GM19239 (cell line): ENCODE measurements around the gene COX20.

ENCODE experiments used
- DNase-seq: peaks from one replicate; pipeline ENCODE4 v3.0.0; 2011; ENCODE audit warnings: low spot score; ENCODE audit not compliant: insufficient read length
- FAIRE-seq: peaks from 2 replicates; lab custom pipeline; 2011; peaks lifted over from hg19 to GRCh38; lab: Jason Lieb, UNC

The COX20 gene

DNA sequence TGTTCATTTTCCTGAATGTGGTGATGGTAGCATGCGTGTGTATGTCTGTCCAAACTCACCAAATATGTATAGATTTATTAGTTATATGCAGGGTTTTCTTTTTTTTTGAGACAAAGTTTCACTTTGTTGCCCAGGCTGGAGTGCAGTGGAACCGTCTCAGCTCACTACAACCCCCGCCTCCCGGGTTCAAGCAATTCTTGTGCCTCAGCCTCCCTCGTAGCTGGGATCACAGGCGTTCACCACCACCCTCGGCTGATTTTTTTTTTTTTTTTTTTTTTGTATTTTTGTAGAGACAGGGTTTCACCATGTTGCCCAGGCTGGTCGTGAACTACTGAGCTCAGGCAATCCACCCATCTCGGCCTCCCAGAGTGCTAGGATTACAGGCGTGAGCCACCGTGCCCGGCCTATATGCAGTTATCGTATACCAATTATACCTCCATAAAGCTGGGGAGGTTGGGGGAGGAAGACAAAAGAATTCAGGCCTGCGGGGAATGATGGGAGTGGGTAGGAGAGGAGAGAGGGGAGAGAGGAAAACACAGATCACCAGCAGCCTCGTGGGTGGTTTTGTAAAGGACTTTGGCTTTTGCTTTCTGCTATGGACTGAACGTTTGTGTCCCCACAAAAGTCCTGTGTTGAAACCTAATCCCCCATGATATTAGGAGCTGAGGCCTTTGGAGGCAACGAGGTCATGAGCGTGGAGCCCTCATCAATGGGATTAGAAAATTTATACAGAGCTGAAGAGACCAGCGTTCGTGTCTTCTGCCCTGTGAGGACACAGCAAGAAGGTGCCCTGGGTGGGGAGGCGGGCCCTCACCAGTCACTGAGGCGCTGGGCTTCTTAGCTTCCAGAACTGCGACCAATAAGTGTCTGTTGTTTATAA is 33.3 kb downstream of the COX20 start:
- no peak for FAIRE-seq

DNA sequence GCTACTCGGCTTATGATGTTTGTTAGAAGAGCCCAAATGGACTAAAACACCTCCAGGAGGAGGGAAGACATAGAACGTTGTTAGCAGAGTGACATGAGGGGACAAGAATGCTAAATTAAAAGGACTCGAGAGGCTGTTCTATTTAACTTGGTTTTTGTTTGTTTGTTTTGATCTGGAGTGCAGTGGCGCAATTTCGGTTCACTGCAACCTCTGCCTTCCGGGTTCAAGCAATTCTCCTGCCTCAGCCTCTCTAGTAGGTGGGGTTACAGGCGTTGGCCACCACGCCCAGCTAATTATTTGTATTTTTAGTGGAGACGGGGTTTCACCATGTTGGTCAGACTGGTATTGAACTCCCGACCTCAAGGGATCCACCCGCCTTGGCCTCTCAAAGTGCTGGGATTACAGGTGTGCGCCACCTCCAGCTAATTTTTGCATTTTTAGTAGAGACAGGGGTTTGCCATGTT is 33.9 kb downstream of the COX20 start:
- FAIRE-seq, result no peak
- DNase-seq, result no peak

More for the DNA sequence above, 33.3 kb downstream of the COX20 start:
- no peak for DNase-seq

DNA sequence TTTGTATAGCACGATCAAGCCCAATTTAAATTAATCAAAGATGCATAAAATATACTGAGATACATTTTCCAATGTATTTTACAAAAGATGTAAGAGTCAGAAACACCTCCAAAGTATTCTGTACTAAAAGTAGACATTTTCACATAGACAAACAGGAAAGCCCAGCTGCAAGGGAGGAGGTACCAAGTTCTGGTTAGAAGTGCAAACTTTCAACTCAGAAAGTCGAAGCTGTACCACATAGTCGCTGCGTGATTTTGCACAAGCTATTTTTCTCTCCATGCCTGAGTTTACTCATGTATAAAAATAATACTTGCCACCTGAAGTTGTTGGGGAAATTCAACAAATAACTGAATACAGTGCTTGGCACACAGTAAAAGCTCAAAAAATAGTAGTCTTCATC is 34.5 kb downstream of the COX20 start:
- no peak for DNase-seq
- FAIRE-seq, result no peak

DNA sequence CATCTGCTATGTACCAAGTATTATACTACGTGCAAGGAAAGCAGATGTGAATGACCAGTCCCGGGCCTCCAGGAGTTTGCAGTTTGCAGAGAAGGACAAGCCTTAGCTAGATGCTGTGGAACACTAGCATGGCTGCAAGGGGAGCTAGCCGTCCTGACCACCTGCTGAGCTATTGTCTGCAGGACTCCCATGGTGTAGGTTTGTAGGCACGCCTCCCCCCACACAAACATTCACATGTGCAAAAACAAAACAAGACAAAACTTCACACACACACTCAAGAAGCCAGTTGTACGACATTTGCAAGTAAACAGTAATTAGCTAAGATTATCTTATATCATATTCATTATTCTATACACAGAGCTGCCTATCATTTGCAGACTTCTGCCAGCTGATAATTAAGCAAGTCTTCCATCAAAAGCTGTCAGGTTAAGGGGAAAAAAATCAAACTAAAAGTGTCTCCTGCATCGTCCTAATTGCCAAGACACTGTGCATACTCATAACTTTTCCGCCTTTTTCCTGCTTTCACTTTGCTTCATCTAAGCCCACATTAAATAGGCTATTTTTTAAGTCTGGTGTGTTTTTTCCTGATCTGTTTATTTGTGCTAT is 39.6 kb downstream of the COX20 start:
- FAIRE-seq (no peak), DNase-seq (no peak)

DNA sequence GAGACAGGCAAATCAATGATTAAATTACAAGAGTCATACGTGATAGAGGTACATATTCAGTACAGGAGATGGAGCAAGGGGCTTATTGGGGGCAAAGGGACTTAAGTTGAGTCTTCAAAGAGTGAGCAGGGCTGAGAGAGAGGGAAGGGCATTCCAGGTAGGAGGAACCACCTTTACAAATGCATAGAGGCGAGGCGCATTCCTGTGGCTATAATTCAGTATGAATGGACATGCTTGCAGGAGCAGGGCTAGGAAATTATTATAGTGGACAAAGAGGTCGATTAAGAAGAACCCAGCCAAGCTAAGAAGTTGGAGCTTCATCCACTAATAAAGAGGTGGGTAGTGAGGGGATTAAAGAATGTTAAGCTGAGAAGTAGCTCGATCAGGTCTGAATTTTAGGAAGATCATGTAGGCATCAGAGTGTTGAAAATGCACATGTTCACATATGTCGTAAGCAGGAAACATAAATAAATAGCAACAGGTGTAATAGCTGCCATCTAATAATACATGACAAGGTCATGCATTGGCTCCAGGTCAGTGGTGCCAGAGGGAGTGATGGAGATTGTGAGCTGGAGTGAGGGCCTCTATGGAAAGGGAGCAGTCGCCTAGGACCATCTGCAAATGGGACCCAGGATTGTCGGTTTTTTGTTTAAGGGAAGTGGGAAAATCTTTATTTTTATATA is 40.9 kb downstream of the COX20 start:
- no peak for FAIRE-seq
- no peak for DNase-seq

DNA sequence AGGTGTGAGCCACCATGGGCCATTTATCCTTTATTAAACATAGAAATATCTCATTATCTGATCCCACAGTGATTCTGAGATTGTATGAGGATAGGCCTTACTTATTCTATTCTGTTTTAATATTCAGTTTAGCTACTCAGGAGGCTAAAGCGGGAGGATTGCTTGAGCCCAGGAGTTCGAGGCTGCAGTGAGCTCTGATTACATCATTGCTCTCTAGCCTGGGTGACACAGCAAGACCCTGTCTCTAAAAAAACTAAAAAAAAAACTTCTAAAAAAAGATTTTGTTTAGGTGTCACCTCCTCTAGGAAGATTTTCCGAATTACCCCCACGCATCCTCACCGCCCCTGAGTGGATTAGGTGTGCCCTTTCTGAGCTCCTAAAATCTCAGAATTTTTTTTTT is 43.2 kb downstream of the COX20 start:
- no peak for DNase-seq
- no peak for FAIRE-seq

DNA sequence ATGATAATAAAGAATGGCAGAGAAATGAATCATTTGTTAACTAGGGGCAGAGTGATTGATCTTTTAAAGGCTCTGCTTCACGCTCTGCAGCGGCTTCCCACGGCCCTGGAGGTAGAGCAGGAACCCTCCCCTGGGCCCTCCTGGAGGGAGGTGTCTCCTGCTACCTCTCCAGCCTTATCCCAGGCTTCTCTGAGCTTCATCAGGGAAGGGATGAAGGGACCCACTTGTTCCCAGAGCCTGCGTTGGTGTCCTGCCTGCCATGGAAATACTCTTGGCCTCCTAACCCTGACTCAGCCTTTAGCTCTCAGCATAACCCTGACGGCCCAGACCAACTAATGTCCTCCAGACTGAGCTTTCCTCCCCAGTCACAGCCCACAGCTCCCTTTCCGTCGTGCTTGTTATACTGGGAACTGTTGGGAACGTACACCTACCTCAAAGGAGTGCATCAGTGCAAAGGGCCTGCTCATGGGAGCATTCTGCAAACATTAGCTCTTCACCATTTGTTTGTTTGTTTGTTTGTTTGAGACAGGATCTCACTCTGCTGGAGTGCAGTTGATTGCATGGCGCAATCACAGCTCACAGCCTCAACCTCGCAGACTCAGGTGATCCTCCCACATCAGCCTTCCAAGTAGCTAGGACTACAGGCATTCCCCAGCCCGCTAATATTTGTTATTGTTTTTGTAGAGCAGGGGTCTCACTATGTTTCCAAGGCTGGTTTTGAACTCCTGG is 46.3 kb downstream of the COX20 start:
- DNase-seq (no peak), FAIRE-seq (no peak)

DNA sequence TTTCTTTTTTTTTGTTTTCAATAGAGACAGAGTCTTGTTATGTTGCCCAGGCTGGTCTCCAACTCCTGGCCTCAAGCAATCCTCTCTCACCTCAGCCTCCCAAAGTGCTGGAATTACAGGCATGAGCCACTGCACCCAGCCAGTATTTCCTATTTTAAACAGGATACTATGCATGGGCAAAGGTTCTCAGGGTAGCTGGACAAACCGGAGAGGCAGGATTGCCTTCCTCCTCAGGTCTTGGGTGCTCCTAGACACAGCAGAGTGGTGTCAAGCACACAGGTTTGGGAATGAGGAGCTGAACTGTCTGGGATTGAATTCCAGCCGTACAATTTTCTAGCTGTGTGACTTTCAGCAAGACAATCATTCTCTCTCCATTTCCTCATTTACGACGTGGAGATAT is 51.8 kb downstream of the COX20 start:
- DNase-seq (no peak), FAIRE-seq (no peak)

DNA sequence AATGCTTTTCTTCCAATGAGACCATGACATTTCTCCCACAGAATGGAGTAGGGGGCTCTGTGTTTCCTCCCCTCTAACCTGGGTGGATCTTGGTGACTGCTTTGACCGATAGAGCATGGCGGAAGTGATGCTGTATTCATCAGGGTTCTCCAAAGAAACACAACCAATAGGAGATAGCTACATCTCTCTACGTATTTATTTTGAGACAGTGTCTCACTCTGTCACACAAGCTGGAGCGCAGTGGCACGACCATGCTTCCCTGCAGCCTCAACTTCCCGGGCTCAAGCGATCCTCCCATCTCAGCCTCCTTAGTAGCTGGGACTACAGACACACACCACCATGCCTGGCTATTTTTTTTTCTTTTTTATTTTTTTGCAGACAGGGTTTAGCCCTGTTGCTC is 58.4 kb downstream of the COX20 start:
- FAIRE-seq, result no peak

More for the DNA sequence above, 58.4 kb downstream of the COX20 start:
- DNase-seq, result no peak
